ENCODE results near the gene BCAS3.

DNA sequence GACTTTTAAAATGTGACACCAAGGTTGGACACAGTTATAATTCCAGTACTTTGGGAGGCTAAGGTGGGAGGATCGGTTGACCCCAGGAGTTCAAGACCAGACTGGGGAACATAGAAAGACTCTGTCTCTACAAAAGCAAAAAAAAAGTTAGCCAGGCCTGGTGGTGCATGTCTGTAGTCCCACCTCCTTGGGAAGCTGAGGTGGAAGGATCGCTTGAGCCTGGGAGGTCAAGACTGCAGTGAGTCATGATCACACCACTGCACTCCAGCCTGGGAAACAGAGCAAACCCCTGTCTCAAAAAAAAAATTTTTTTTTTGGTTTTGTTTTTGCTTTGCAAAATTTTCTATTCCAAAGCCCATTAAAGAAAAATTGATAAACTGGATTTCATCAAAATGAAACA, 281.4 kb downstream of the BCAS3 start:
- no peak for TF ChIP-seq CTCF (IDR thresholded peaks at IDR 0.05)
- no peak for TF ChIP-seq POLR2A (IDR thresholded peaks at IDR 0.05)
